WTC11 (cell line): ENCODE data around the gene ATP9A. TPM values are rescaled to one million over a fixed set of nuclear protein-coding genes. Genes with fewer than 3 reads are reported as not detected.
A peak's percentile ranks its signal among the peaks of the same experiment; 100 is the strongest.

Source experiments
- ATAC-seq: fragments of 200-7000 bp; cut with Tn5 transposase; 2 replicates; pipeline ENCODE4 v1.10.0; 2021; ENCODE audit warnings: mild to moderate bottlenecking, moderate library complexity
- CTCF ChIA-PET: fragments of 300-600 bp; sonication (Branson Sonifier 250); formaldehyde crosslinking; loops from one replicate; lab custom pipeline; 2021; ENCODE audit warnings: antibody characterized with exemption; lab: Charles Lee
- POLR2A ChIA-PET: fragments of 350-600 bp; sonication (Branson Sonifier 250); formaldehyde crosslinking; loops from one replicate; lab custom pipeline; 2021; ENCODE audit warnings: antibody characterized with exemption; lab: Charles Lee
- DNase-seq: peaks from one replicate; pipeline ENCODE4 v3.0.0; 2021; ENCODE audit warnings: low spot score
- H3K27ac Mint-ChIP-seq: 2 replicates; pipeline ENCODE4 v1.8.0; 2021; ENCODE audit warnings: mixed read lengths
- H3K27me3 Mint-ChIP-seq: 2 replicates; pipeline ENCODE4 v1.8.0; 2021; ENCODE audit warnings: low read depth, mild to moderate bottlenecking, moderate library complexity, mixed read lengths
- H3K36me3 Mint-ChIP-seq: 2 replicates; pipeline ENCODE4 v1.8.0; 2021; ENCODE audit warnings: mixed read lengths
- H3K4me1 Mint-ChIP-seq: 2 replicates; pipeline ENCODE4 v1.8.0; 2022; ENCODE audit warnings: mixed read lengths
- H3K4me3 Mint-ChIP-seq: 2 replicates; pipeline ENCODE4 v1.8.0; 2021; ENCODE audit warnings: mild to moderate bottlenecking, moderate library complexity, mixed read lengths
- H3K9me3 Mint-ChIP-seq: 2 replicates; pipeline ENCODE4 v1.8.0; 2021; ENCODE audit warnings: mixed read lengths
- ETV6 ChIP-seq: sonication (generic); formaldehyde crosslinking; IDR thresholded peaks from 2 replicates; pipeline ENCODE4 v1.8.1; 2022; ENCODE audit warnings: mild to moderate bottlenecking, missing genetic modification reagents
- JUN ChIP-seq: sonication (generic); formaldehyde crosslinking; IDR thresholded peaks from 2 replicates; pipeline ENCODE4 v1.8.0; 2023; ENCODE audit warnings: mild to moderate bottlenecking, missing genetic modification reagents
- NR3C1 ChIP-seq: sonication (generic); formaldehyde crosslinking; conservative IDR thresholded peaks from 2 replicates; pipeline ENCODE4 v1.8.1; 2023; ENCODE audit warnings: low read depth, mild to moderate bottlenecking, missing genetic modification reagents
- OVOL2 ChIP-seq: fragments of 250-450 bp; sonication (Bioruptor Pico); IDR thresholded peaks from 2 replicates; pipeline ENCODE4 v1.9.0; 2021; ENCODE audit warnings: mild to moderate bottlenecking, borderline replicate concordance
- RORB ChIP-seq: fragments of 250-450 bp; sonication (Bioruptor Pico); IDR thresholded peaks from 2 replicates; pipeline ENCODE4 v1.9.0; 2021; ENCODE audit warnings: mild to moderate bottlenecking
- SOX15 ChIP-seq: fragments of 250-450 bp; sonication (Bioruptor Pico); IDR thresholded peaks from 2 replicates; pipeline ENCODE4 v1.9.0; 2021; ENCODE audit warnings: mild to moderate bottlenecking
- TEAD1 ChIP-seq: sonication (generic); formaldehyde crosslinking; IDR thresholded peaks from 2 replicates; pipeline ENCODE4 v1.8.0; 2022; ENCODE audit warnings: mild to moderate bottlenecking, missing genetic modification reagents
- TEAD4 ChIP-seq: sonication (generic); formaldehyde crosslinking; IDR thresholded peaks from 2 replicates; pipeline ENCODE4 v1.8.0; 2022; ENCODE audit warnings: mild to moderate bottlenecking, missing genetic modification reagents
- ZBTB21 ChIP-seq: sonication (generic); formaldehyde crosslinking; IDR thresholded peaks from 2 replicates; pipeline ENCODE4 v1.8.1; 2023; ENCODE audit warnings: mild to moderate bottlenecking, missing genetic modification reagents, borderline replicate concordance
- ZNF416 ChIP-seq: fragments of 250-450 bp; sonication (Bioruptor Pico); IDR thresholded peaks from 2 replicates; pipeline ENCODE4 v1.9.0; 2021; ENCODE audit warnings: mild to moderate bottlenecking, inconsistent platforms
- ZNF423 ChIP-seq: fragments of 250-450 bp; sonication (Bioruptor Pico); IDR thresholded peaks from 2 replicates; pipeline ENCODE4 v2.1.2; 2022; ENCODE audit warnings: mild to moderate bottlenecking, moderate library complexity
- total RNA-seq: library from RNA; stranded (reverse); gene quantifications from 3 replicates; pipeline ENCODE4 v1.2.3, GENCODE V29; 2021
- TF ChIP-seq, protein P1 (sequence below): sonication (generic); formaldehyde crosslinking; IDR thresholded peaks from 2 replicates; pipeline ENCODE4 v1.8.1; 2023; ENCODE audit warnings: mild to moderate bottlenecking, missing genetic modification reagents
- TF ChIP-seq, protein P2 (sequence below): sonication (generic); formaldehyde crosslinking; IDR thresholded peaks from 2 replicates; pipeline ENCODE4 v1.8.1; 2022; ENCODE audit warnings: mild to moderate bottlenecking, missing genetic modification reagents, moderate library complexity, borderline replicate concordance
- TF ChIP-seq, protein P3 (sequence below): sonication (generic); formaldehyde crosslinking; IDR thresholded peaks from 2 replicates; pipeline ENCODE4 v1.8.1; 2022; ENCODE audit warnings: missing genetic modification reagents, borderline replicate concordance
- TF ChIP-seq, protein P4 (sequence below): sonication (generic); formaldehyde crosslinking; IDR thresholded peaks from 2 replicates; pipeline ENCODE4 v1.8.1; 2022; ENCODE audit warnings: mild to moderate bottlenecking, moderate library complexity, missing genetic modification reagents
- TF ChIP-seq, protein P5 (sequence below): fragments of 250-450 bp; sonication (Bioruptor Pico); IDR thresholded peaks from 2 replicates; pipeline ENCODE4 v1.9.0; 2021; ENCODE audit warnings: mild to moderate bottlenecking
- TF ChIP-seq, protein P6 (sequence below): sonication (generic); formaldehyde crosslinking; IDR thresholded peaks from 2 replicates; pipeline ENCODE4 v1.8.1; 2023; ENCODE audit warnings: mild to moderate bottlenecking, missing genetic modification reagents

The ATP9A gene
- total RNA-seq, 1 experiment from 2014 or later: 5.0 TPM

DNA sequence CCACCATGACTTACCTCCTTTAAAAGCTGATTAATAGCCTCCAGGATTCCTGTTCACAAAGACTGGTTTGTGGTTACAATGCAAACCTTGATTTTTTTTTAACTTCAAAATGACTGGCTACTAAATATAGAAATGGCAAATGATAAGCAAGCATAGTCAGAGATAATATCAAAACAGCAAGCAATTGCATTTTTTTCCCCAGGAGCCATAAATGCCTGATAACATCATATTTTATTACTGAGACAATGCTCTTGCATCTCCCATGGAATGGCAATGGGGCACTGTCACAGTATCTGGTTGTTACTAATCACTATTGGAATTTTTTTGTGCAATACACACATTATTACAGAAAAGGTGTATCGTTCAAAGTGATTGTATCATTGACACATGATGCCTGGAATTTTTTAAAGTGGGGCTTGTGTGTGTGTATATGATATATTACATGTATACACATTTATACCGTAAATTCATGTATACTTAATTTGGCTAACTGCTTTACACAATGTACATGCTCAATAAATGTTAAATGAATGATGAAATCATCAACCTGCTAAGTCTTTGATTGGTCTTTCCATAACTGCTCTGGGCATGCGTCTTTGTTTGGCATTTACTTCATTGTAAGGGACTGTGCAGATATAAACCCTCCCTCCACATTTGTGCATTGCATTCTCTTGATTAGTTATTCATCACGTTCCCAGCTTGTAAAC, 35.1 kb upstream of the ATP9A start:
- no peak for ATAC-seq
- no peak for DNase-seq
- CTCF ChIA-PET: interaction anchor here (0.9 to 2.4 kb wide), 8 partner anchors 11 to 872 kb away, joined by 3 to 13 read pairs (median 6); partner anchors contain the start of gene ADNP

More for the DNA sequence above, 35.1 kb upstream of the ATP9A start:
- POLR2A ChIA-PET: interaction anchor here (0.7 to 1.5 kb wide), 4 partner anchors 15 to 258 kb away, joined by 3 to 6 read pairs (median 3); no protein-coding TSS in a partner anchor
- Mint-ChIP-seq H3K27me3 (no peaks in the 10 kb centered on the region; the same call in 1 of the 2 replicates), H3K4me3 (peak overlapping the region; percentile 95), H3K36me3 (0 out of 2 replicates have a peak, but pooled peaks cover 2% of the 10 kb centered on the region), H3K4me1 (peaks cover 20% of the 10 kb centered on the region), H3K9me3 (no peaks in the 10 kb centered on the region), H3K27ac (peak overlapping the region; percentile 91)
- no peak for TF ChIP-seq TEAD1 (CRISPR knock-in tag)
- TF ChIP-seq, protein P1, sequence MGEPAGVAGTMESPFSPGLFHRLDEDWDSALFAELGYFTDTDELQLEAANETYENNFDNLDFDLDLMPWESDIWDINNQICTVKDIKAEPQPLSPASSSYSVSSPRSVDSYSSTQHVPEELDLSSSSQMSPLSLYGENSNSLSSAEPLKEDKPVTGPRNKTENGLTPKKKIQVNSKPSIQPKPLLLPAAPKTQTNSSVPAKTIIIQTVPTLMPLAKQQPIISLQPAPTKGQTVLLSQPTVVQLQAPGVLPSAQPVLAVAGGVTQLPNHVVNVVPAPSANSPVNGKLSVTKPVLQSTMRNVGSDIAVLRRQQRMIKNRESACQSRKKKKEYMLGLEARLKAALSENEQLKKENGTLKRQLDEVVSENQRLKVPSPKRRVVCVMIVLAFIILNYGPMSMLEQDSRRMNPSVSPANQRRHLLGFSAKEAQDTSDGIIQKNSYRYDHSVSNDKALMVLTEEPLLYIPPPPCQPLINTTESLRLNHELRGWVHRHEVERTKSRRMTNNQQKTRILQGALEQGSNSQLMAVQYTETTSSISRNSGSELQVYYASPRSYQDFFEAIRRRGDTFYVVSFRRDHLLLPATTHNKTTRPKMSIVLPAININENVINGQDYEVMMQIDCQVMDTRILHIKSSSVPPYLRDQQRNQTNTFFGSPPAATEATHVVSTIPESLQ: no peak
- no peak for TF ChIP-seq SOX15 (CRISPR knock-in tag)
- TF ChIP-seq, protein P2, sequence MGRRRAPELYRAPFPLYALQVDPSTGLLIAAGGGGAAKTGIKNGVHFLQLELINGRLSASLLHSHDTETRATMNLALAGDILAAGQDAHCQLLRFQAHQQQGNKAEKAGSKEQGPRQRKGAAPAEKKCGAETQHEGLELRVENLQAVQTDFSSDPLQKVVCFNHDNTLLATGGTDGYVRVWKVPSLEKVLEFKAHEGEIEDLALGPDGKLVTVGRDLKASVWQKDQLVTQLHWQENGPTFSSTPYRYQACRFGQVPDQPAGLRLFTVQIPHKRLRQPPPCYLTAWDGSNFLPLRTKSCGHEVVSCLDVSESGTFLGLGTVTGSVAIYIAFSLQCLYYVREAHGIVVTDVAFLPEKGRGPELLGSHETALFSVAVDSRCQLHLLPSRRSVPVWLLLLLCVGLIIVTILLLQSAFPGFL (CRISPR knock-in tag): no peak
- no peak for TF ChIP-seq ZBTB21 (CRISPR knock-in tag)
- TF ChIP-seq, protein P3, sequence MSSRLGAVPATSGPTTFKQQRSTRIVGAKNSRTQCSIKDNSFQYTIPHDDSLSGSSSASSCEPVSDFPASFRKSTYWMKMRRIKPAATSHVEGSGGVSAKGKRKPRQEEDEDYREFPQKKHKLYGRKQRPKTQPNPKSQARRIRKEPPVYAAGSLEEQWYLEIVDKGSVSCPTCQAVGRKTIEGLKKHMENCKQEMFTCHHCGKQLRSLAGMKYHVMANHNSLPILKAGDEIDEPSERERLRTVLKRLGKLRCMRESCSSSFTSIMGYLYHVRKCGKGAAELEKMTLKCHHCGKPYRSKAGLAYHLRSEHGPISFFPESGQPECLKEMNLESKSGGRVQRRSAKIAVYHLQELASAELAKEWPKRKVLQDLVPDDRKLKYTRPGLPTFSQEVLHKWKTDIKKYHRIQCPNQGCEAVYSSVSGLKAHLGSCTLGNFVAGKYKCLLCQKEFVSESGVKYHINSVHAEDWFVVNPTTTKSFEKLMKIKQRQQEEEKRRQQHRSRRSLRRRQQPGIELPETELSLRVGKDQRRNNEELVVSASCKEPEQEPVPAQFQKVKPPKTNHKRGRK (CRISPR knock-in tag): no peak
- TF ChIP-seq, protein P4, sequence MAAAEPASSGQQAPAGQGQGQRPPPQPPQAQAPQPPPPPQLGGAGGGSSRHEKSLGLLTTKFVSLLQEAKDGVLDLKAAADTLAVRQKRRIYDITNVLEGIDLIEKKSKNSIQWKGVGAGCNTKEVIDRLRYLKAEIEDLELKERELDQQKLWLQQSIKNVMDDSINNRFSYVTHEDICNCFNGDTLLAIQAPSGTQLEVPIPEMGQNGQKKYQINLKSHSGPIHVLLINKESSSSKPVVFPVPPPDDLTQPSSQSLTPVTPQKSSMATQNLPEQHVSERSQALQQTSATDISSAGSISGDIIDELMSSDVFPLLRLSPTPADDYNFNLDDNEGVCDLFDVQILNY (CRISPR knock-in tag): no peak
- TF ChIP-seq ETV6 (CRISPR knock-in tag): no peak
- TF ChIP-seq JUN (CRISPR knock-in tag): no peak
- TF ChIP-seq ZNF423: no peak
- TF ChIP-seq, protein P5, sequence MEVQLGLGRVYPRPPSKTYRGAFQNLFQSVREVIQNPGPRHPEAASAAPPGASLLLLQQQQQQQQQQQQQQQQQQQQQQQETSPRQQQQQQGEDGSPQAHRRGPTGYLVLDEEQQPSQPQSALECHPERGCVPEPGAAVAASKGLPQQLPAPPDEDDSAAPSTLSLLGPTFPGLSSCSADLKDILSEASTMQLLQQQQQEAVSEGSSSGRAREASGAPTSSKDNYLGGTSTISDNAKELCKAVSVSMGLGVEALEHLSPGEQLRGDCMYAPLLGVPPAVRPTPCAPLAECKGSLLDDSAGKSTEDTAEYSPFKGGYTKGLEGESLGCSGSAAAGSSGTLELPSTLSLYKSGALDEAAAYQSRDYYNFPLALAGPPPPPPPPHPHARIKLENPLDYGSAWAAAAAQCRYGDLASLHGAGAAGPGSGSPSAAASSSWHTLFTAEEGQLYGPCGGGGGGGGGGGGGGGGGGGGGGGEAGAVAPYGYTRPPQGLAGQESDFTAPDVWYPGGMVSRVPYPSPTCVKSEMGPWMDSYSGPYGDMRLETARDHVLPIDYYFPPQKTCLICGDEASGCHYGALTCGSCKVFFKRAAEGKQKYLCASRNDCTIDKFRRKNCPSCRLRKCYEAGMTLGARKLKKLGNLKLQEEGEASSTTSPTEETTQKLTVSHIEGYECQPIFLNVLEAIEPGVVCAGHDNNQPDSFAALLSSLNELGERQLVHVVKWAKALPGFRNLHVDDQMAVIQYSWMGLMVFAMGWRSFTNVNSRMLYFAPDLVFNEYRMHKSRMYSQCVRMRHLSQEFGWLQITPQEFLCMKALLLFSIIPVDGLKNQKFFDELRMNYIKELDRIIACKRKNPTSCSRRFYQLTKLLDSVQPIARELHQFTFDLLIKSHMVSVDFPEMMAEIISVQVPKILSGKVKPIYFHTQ (CRISPR knock-in tag): no peak
- TF ChIP-seq, protein P6, sequence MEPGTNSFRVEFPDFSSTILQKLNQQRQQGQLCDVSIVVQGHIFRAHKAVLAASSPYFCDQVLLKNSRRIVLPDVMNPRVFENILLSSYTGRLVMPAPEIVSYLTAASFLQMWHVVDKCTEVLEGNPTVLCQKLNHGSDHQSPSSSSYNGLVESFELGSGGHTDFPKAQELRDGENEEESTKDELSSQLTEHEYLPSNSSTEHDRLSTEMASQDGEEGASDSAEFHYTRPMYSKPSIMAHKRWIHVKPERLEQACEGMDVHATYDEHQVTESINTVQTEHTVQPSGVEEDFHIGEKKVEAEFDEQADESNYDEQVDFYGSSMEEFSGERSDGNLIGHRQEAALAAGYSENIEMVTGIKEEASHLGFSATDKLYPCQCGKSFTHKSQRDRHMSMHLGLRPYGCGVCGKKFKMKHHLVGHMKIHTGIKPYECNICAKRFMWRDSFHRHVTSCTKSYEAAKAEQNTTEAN (CRISPR knock-in tag): no peak
- no peak for TF ChIP-seq NR3C1 (CRISPR knock-in tag)
- TF ChIP-seq ZNF416: no peak
- no peak for TF ChIP-seq OVOL2 (CRISPR knock-in tag)
- TF ChIP-seq TEAD4 (CRISPR knock-in tag): no peak
- TF ChIP-seq RORB: no peak
